CD4-positive, alpha-beta T cell treated with Interleukin-4 for 4 hours (primary cell): ENCODE results near the gene GLRX2.

Experiments
- DNase-seq: peaks from one replicate; pipeline ENCODE4 v3.0.0-alpha.2; 2020

GLRX2 gene

GRCh38 chr1:193111641-193112090 lies 6.5 kb upstream of the GLRX2 start:
- DNase-seq: no peak

- DNase-seq: no peak
Observed at GRCh38 chr1:193110864-193111263, 5.7 kb upstream of the GLRX2 start.

GRCh38 chr1:193110246-193110645 lies 5.0 kb upstream of the GLRX2 start:
- DNase-seq: no peak

GRCh38 chr1:193109619-193110018 lies 4.4 kb upstream of the GLRX2 start:
- no peak for DNase-seq

- no peak for DNase-seq
Observed at GRCh38 chr1:193108471-193108870, 3.3 kb upstream of the GLRX2 start.

GRCh38 chr1:193105821-193106177 lies 585 bp upstream of the GLRX2 start:
- DNase-seq: no peak

GRCh38 chr1:193104502-193104906 lies 710 bp downstream of the GLRX2 start:
- DNase-seq: peak; percentile 2

- DNase-seq: no peak
Observed at GRCh38 chr1:193103759-193104501, 1.3 kb downstream of the GLRX2 start.

- DNase-seq: no peak
Observed at GRCh38 chr1:193102662-193103061, 2.6 kb downstream of the GLRX2 start.

GRCh38 chr1:193094112-193094511 lies 11.1 kb downstream of the GLRX2 start:
- DNase-seq: no peak

- no peak for DNase-seq
Observed at GRCh38 chr1:193090865-193091264, 14.3 kb downstream of the GLRX2 start.

- DNase-seq: no peak
Observed at GRCh38 chr1:193087893-193088292, 17.3 kb downstream of the GLRX2 start.

GRCh38 chr1:193086342-193086741 lies 18.9 kb downstream of the GLRX2 start:
- no peak for DNase-seq

- no peak for DNase-seq
Observed at GRCh38 chr1:193085263-193085662, 20.0 kb downstream of the GLRX2 start.

GRCh38 chr1:193083365-193084088 lies 21.7 kb downstream of the GLRX2 start:
- DNase-seq: no peak

- DNase-seq: no peak
Observed at GRCh38 chr1:193079187-193079586, 26.0 kb downstream of the GLRX2 start.

- no peak for DNase-seq
Observed at GRCh38 chr1:193077991-193078390, 27.2 kb downstream of the GLRX2 start.

GRCh38 chr1:193070942-193071341 lies 34.3 kb downstream of the GLRX2 start:
- peak; percentile 23 for DNase-seq

GRCh38 chr1:193070386-193070753 lies 34.8 kb downstream of the GLRX2 start:
- DNase-seq: no peak

- DNase-seq: no peak
Observed at GRCh38 chr1:193069748-193070385, 35.3 kb downstream of the GLRX2 start.

- DNase-seq: no peak
Observed at GRCh38 chr1:193068013-193068412, 37.2 kb downstream of the GLRX2 start.

- no peak for DNase-seq
Observed at GRCh38 chr1:193066606-193067005, 38.6 kb downstream of the GLRX2 start.

GRCh38 chr1:193065954-193066353 lies 39.3 kb downstream of the GLRX2 start:
- DNase-seq: no peak
